ENCODE measurements around the gene RAB1B.

- TF ChIP-seq GATA2 (IDR thresholded peaks at IDR 0.05; ENCODE audit: low read depth, low read length) (no peak), GATA3 (IDR thresholded peaks at IDR 0.05; ENCODE audit: low read depth, low read length) (no peak)
Measured at GRCh38 chr11:66312549-66313320, 44.3 kb downstream of the RAB1B start.
